Measurements from ENCODE around the gene ADSS1. TPM values are rescaled to one million over a fixed set of nuclear protein-coding genes. Genes with fewer than 3 reads are reported as not detected.

ADSS1 gene
- total and polyA plus RNA-seq, 8 donors = 3.5 to 6.8 (median 5.5) TPM

- H3K4me3 ChIP-seq = no peak overlapping the region
- peaks cover 21 to 36% (median 29%) of the 10 kb centered on the region in 3 donors for H3K4me1 ChIP-seq
- no peak for TF ChIP-seq CTCF (IDR thresholded peaks at IDR 0.05)
- H3K9me3 ChIP-seq = no peaks in the 10 kb centered on the region
- no peaks in the 10 kb centered on the region for H3K27me3 ChIP-seq
- FAIRE-seq (no peak), DNase-seq (no peak), ATAC-seq (no peak)
- WGBS, 2 donors = 89 to 93% methylated on average over 10 of the region's 10 CpGs
- no peak overlapping the region for H3K27ac ChIP-seq
- no peaks in the 10 kb centered on the region for H3K36me3 ChIP-seq
- intact Hi-C loops (cut with DNase I) = no loop called here
Measured at GRCh38 chr14:104684449-104684821, 39.6 kb upstream of the ADSS1 start.

- H3K27ac ChIP-seq = no peak overlapping the region
- FAIRE-seq (no peak), ATAC-seq (no peak), DNase-seq (no peak)
- no peaks in the 10 kb centered on the region for H3K9me3 ChIP-seq
- H3K4me3 ChIP-seq = no peak overlapping the region
- intact Hi-C loops (cut with DNase I) = no loop called here
- H3K4me1 ChIP-seq = peaks cover 21 to 33% (median 26%) of the 10 kb centered on the region in 3 donors
- no peaks in the 10 kb centered on the region for H3K27me3 ChIP-seq
- TF ChIP-seq CTCF (IDR thresholded peaks at IDR 0.05) = no peak
- 76 to 77% methylated on average over 4 of the region's 4 CpGs for WGBS, 2 donors
- no peaks in the 10 kb centered on the region for H3K36me3 ChIP-seq
Measured at GRCh38 chr14:104685216-104685997, 38.6 kb upstream of the ADSS1 start.

GRCh38 chr14:104685998-104686610 is 37.9 kb upstream of the ADSS1 start:
- ATAC-seq (no peak), DNase-seq (no peak), FAIRE-seq (no peak)
- no peak overlapping the region for H3K4me3 ChIP-seq
- intact Hi-C loops (cut with DNase I) = no loop called here
- no peaks in the 10 kb centered on the region for H3K27me3 ChIP-seq
- no peak for TF ChIP-seq CTCF (IDR thresholded peaks at IDR 0.05)
- H3K36me3 ChIP-seq = no peaks in the 10 kb centered on the region
- H3K9me3 ChIP-seq = no peaks in the 10 kb centered on the region
- H3K27ac ChIP-seq = no peak overlapping the region
- H3K4me1 ChIP-seq = peaks cover 15 to 32% (median 21%) of the 10 kb centered on the region in 3 donors
- 91 to 94% methylated on average over 2 of the region's 2 CpGs for WGBS, 2 donors

GRCh38 chr14:104686624-104687517 is 37.2 kb upstream of the ADSS1 start:
- ATAC-seq (no peak), DNase-seq (peak in 3 of 6 donors; percentile 22 to 69 (median 38)), FAIRE-seq (no peak)
- H3K4me3 ChIP-seq = no peak overlapping the region
- peaks cover 10 to 24% (median 13%) of the 10 kb centered on the region in 3 donors for H3K4me1 ChIP-seq
- no peaks in the 10 kb centered on the region for H3K27me3 ChIP-seq
- WGBS, 2 donors = 83 to 85% methylated on average over 20 of the region's 20 CpGs
- H3K9me3 ChIP-seq = no peaks in the 10 kb centered on the region
- TF ChIP-seq CTCF (IDR thresholded peaks at IDR 0.05) = no peak
- H3K36me3 ChIP-seq = no peaks in the 10 kb centered on the region
- no peak overlapping the region for H3K27ac ChIP-seq
- intact Hi-C loops (cut with DNase I) = no loop called here
